C4-2B (cell line): ENCODE measurements around the gene NUBPL.

ENCODE experiments used
- H3K27ac ChIP-seq: fragments of 450-650 bp; 2 replicates; pipeline ENCODE4 v1.5.1; 2017
- CTCF ChIP-seq: fragments of 450-650 bp; conservative IDR thresholded peaks from 2 replicates; pipeline ENCODE4 v1.5.1; 2017; ENCODE audit warnings: mild to moderate bottlenecking
- ZFX ChIP-seq: fragments of 450-650 bp; IDR thresholded peaks from 2 replicates; pipeline ENCODE4 v1.6.1; 2017

The NUBPL gene

GRCh38 chr14:31677052-31677451 lies 115.8 kb downstream of the NUBPL start:
- TF ChIP-seq ZFX (no peak), CTCF (no peak)

GRCh38 chr14:31677630-31678029 lies 116.4 kb downstream of the NUBPL start:
- H3K27ac ChIP-seq: no peak overlapping the region
- TF ChIP-seq ZFX (no peak), CTCF (no peak)

More at GRCh38 chr14:31677052-31677451, 115.8 kb downstream of the NUBPL start:
- H3K27ac ChIP-seq: no peak overlapping the region

- H3K27ac ChIP-seq: no peak overlapping the region
- TF ChIP-seq ZFX: no peak
- no peak for TF ChIP-seq CTCF
Measured at GRCh38 chr14:31678421-31679249, 117.4 kb downstream of the NUBPL start.

- H3K27ac ChIP-seq: no peak overlapping the region
- TF ChIP-seq CTCF (no peak), ZFX (no peak)
Measured at GRCh38 chr14:31682768-31683167, 121.6 kb downstream of the NUBPL start.

GRCh38 chr14:31687726-31688125 lies 126.5 kb downstream of the NUBPL start:
- H3K27ac ChIP-seq: no peak overlapping the region
- no peak for TF ChIP-seq CTCF
- no peak for TF ChIP-seq ZFX

- TF ChIP-seq CTCF (no peak), ZFX (no peak)
- H3K27ac ChIP-seq: no peak overlapping the region
Measured at GRCh38 chr14:31690056-31690455, 128.9 kb downstream of the NUBPL start.

- no peak overlapping the region for H3K27ac ChIP-seq
- TF ChIP-seq CTCF (no peak), ZFX (no peak)
Measured at GRCh38 chr14:31692376-31692781, 131.2 kb downstream of the NUBPL start.
